Neutrophil (primary cell): ENCODE measurements around the gene CACNA1C.

Source experiments
- H3K27ac ChIP-seq: fragments of 200-600 bp; sonication (generic); 2 replicates; pipeline ENCODE4 v1.5.1; 2016; ENCODE audit warnings: mild to moderate bottlenecking, moderate library complexity
- H3K27me3 ChIP-seq: fragments of 200-600 bp; sonication (generic); 2 replicates; pipeline ENCODE4 v1.6.0; 2016; ENCODE audit warnings: mild to moderate bottlenecking
- H3K36me3 ChIP-seq: fragments of 200-600 bp; sonication (generic); 2 replicates; pipeline ENCODE4 v1.5.1; 2017
- H3K4me1 ChIP-seq, 2 experiments: fragments of 200-600 bp in 1 of 2; sonication (generic) in 1 of 2; 1 replicate in 1 of 2; 2 replicates in 1 of 2; pipeline versions ENCODE4 v1.5.1 to v1.6.1; 2013 to 2016; ENCODE audit warnings: low read depth in 1 of 2, low read length in 1 of 2, mild to moderate bottlenecking in 1 of 2, moderate library complexity in 1 of 2; ENCODE audit not compliant: control insufficient read depth in 1 of 2, insufficient read depth in 1 of 2
- H3K4me3 ChIP-seq, 2 experiments: fragments of 200-600 bp in 1 of 2; sonication (generic) in 1 of 2; 1 replicate in 1 of 2; 2 replicates in 1 of 2; pipeline ENCODE4 v1.5.1; 2013 to 2016; ENCODE audit warnings: low read depth in 1 of 2, low read length in 1 of 2, mild to moderate bottlenecking in 1 of 2, moderate library complexity in 1 of 2
- H3K9me3 ChIP-seq: fragments of 200-600 bp; sonication (generic); 2 replicates; pipeline ENCODE4 v1.5.1; 2016
- CTCF ChIP-seq: fragments of 200-600 bp; sonication (generic); IDR thresholded peaks from 2 replicates; pipeline ENCODE4 v1.5.1; 2016; ENCODE audit warnings: antibody characterized with exemption

CACNA1C gene

GRCh38 chr12:2578772-2579171 lies 526.0 kb downstream of the CACNA1C start:
- H3K36me3 ChIP-seq: no peaks in the 10 kb centered on the region
- no peaks in the 10 kb centered on the region for H3K9me3 ChIP-seq
- H3K27me3 ChIP-seq: peaks cover 26% of the 10 kb centered on the region
- H3K4me1 ChIP-seq: peaks cover 0 to 4% of the 10 kb centered on the region in 2 experiments
- H3K4me3 ChIP-seq: no peak overlapping the region
- TF ChIP-seq CTCF: no peak
- H3K27ac ChIP-seq: no peak overlapping the region

- H3K9me3 ChIP-seq: no peaks in the 10 kb centered on the region
- H3K27me3 ChIP-seq: peaks cover 46% of the 10 kb centered on the region
- no peaks in the 10 kb centered on the region for H3K36me3 ChIP-seq
- H3K27ac ChIP-seq: no peak overlapping the region
- H3K4me3 ChIP-seq: no peak overlapping the region
- TF ChIP-seq CTCF: no peak
- peaks cover 0 to 4% of the 10 kb centered on the region in 2 experiments for H3K4me1 ChIP-seq
These were observed 528.0 kb downstream of the CACNA1C start for GRCh38 chr12:2580821-2581220.

DNA sequence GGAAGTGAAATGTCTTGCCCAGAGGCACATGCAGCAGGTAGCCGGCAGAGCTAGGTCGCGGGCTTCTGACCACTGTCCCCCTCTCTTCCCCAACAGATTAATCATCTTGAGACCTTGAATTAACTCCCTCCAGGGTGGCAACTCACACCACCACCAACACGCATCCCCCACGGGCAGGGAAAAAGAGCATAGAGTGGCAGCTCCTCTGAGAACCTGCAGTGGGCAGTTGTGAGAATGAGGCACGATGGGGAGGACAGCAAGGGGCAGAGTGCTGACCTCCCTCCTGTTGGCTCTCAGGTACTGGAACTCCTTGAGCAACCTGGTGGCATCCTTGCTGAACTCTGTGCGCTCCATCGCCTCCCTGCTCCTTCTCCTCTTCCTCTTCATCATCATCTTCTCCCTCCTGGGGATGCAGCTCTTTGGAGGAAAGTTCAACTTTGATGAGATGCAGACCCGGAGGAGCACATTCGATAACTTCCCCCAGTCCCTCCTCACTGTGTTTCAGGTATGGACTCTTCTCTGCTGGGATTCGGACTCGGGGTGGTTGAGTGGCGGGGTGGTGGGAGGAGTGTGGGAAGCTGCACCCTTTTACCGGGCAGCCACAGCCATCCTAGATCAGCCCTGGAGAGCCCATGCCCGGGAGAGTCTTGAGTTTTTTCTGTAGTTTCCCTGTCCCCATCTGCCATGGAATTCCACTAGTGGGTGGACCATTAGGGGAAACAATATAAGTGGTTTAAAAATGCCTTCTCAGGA lies 528.7 kb downstream of the CACNA1C start:
- peaks cover 53% of the 10 kb centered on the region for H3K27me3 ChIP-seq
- H3K4me3 ChIP-seq: no peak overlapping the region

GRCh38 chr12:2582631-2583030 lies 529.8 kb downstream of the CACNA1C start:
- Histone ChIP-seq H3K36me3 (no peaks in the 10 kb centered on the region), H3K4me3 (no peak overlapping the region), H3K27me3 (peaks cover 59% of the 10 kb centered on the region), H3K27ac (no peak overlapping the region), H3K4me1 (peaks cover 0 to 4% of the 10 kb centered on the region in 2 experiments), H3K9me3 (no peaks in the 10 kb centered on the region)
- TF ChIP-seq CTCF: no peak

More for the DNA sequence above, 528.7 kb downstream of the CACNA1C start:
- H3K27ac ChIP-seq: no peak overlapping the region
- no peak for TF ChIP-seq CTCF
- H3K36me3 ChIP-seq: no peaks in the 10 kb centered on the region
- H3K9me3 ChIP-seq: no peaks in the 10 kb centered on the region
- peaks cover 0 to 4% of the 10 kb centered on the region in 2 experiments for H3K4me1 ChIP-seq

DNA sequence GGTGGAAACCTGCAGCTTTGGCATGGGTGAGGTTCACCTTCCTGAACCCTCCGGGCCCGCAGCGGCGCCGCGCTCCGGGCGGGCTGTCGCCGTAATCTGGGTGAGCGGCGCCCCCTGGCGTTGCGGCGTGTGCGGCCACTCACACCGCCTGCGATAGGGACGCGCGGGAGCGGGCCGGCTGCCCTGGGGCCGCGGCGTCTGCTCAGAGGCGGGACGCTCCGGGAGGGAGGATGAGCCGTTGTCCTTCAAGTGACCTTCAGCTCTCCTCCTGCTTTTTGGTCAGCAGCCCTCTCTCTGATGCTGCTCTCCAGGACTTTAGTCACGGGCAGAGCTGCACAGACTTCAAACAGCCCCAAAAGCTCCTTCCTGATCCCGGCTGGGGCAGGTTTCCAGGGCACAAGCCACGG lies 530.3 kb downstream of the CACNA1C start:
- Histone ChIP-seq H3K4me3 (no peak overlapping the region), H3K27me3 (peaks cover 59% of the 10 kb centered on the region), H3K36me3 (no peaks in the 10 kb centered on the region), H3K4me1 (peaks cover 0 to 4% of the 10 kb centered on the region in 2 experiments), H3K9me3 (no peaks in the 10 kb centered on the region), H3K27ac (no peak overlapping the region)
- TF ChIP-seq CTCF: no peak
